HepG2 (cell line): Measurements from ENCODE around the gene CCL24. TPM values are rescaled to one million over a fixed set of nuclear protein-coding genes. Genes with fewer than 3 reads are reported as not detected.

Experiments used
- ATAC-seq: fragments of 200-7000 bp; cut with Tn5 transposase; 3 replicates; pipeline ENCODE4 v1.9.1; 2020; ENCODE audit warnings: mild to moderate bottlenecking, moderate library complexity
- Bru-seq: library from RNA; stranded (reverse); fragments of 400-500 nt; gene quantifications from one replicate; lab custom pipeline; 2021; lab: Mats Ljungman, UMichigan
- BruChase-seq, 2 experiments: library from RNA; stranded (reverse); fragments of 400-500 nt; gene quantifications; one replicate each; lab custom pipeline; 2021; lab: Mats Ljungman, UMichigan
- BruUV-seq: library from RNA; stranded (reverse); fragments of 400-500 nt; replicated peaks from 2 replicates; lab custom pipeline; 2021; lab: Mats Ljungman, UMichigan
- CTCF ChIA-PET: fragments of 300-600 bp; formaldehyde crosslinking; extraction: SDS; loops from one replicate; lab custom pipeline; 2021; ENCODE audit warnings: low total read pairs, inconsistent platforms, low intra/inter-chr PET ratio; lab: Yijun Ruan, JAX
- POLR2A ChIA-PET: fragments of 350-600 bp; sonication (Branson Sonifier 250); formaldehyde crosslinking; loops from one replicate; lab custom pipeline; 2020; ENCODE audit warnings: antibody characterized with exemption, inconsistent platforms; lab: Yijun Ruan, JAX
- DNase-seq: peaks from one replicate; pipeline ENCODE4 v3.0.0-alpha.2; 2015; ENCODE audit warnings: low spot score
- FAIRE-seq: peaks from 3 replicates; lab custom pipeline; 2011; peaks lifted over from hg19 to GRCh38; lab: Jason Lieb, UNC
- H2AFZ ChIP-seq: one replicate; pipeline ENCODE4 v1.6.1; 2011; ENCODE audit warnings: low read length, inconsistent platforms
- H3K27ac ChIP-seq: fragments of 300-600 bp; 3 replicates; pipeline ENCODE4 v1.8.0; 2011; ENCODE audit warnings: mixed run types, mild to moderate bottlenecking, mixed read lengths, low read length, inconsistent platforms; ENCODE audit not compliant: insufficient read depth; ENCODE audit errors: extremely low read length
- H3K27me3 ChIP-seq, 2 experiments: fragments of 200-600 bp in 1 of 2; 2 replicates in 1 of 2; 3 replicates in 1 of 2; pipeline versions ENCODE4 v1.6.0 to v1.8.0; 2011; ENCODE audit warnings: low read length in 2 of 2, mild to moderate bottlenecking in 2 of 2, moderate library complexity in 2 of 2, inconsistent platforms in 1 of 2; ENCODE audit not compliant: insufficient read depth in 2 of 2, control insufficient read depth in 1 of 2
- H3K36me3 ChIP-seq, 2 experiments: fragments of 200-600 bp in 1 of 2; replicated peaks in 1 of 2; 2 replicates in 1 of 2; 3 replicates in 1 of 2; pipeline versions ENCODE4 v1.5.1 to v1.8.0; 2011; ENCODE audit warnings: low read length in 2 of 2, inconsistent platforms in 1 of 2; ENCODE audit not compliant: insufficient read depth in 2 of 2, control insufficient read depth in 1 of 2
- H3K4me1 ChIP-seq: 2 replicates; pipeline ENCODE4 v1.5.1; 2012; ENCODE audit warnings: low read length, inconsistent platforms; ENCODE audit not compliant: insufficient read depth
- H3K4me2 ChIP-seq: 2 replicates; pipeline ENCODE4 v1.6.0; 2011; ENCODE audit warnings: low read depth, low read length, inconsistent platforms
- H3K4me3 ChIP-seq, 3 experiments: fragments of 200-600 bp in 1 of 3; sonication (generic), shearing (Covaris generic) in 1 of 3; replicated peaks in 1 of 3; 2 replicates each; pipeline ENCODE4 v1.5.1; 2011 to 2016; ENCODE audit warnings: low read length in 3 of 3, inconsistent platforms in 2 of 3, low read depth in 2 of 3, mild to moderate bottlenecking in 2 of 3, control low read depth in 1 of 3, mixed read lengths in 1 of 3; ENCODE audit not compliant: insufficient read depth in 1 of 3
- H3K79me2 ChIP-seq: one replicate; pipeline ENCODE4 v1.6.1; 2011; ENCODE audit warnings: low read length, inconsistent platforms; ENCODE audit not compliant: insufficient read depth
- H3K9ac ChIP-seq: 2 replicates; pipeline ENCODE4 v1.6.0; 2011; ENCODE audit warnings: mild to moderate bottlenecking, low read depth, low read length, inconsistent platforms; ENCODE audit not compliant: insufficient read depth
- H3K9me3 ChIP-seq: 2 replicates; pipeline ENCODE4 v1.5.1; 2012; ENCODE audit warnings: mild to moderate bottlenecking, low read length
- H4K20me1 ChIP-seq: 2 replicates; pipeline ENCODE4 v1.6.0; 2011; ENCODE audit warnings: inconsistent platforms, mild to moderate bottlenecking, low read length, moderate library complexity; ENCODE audit not compliant: insufficient read depth
- CBX1 ChIP-seq: IDR thresholded peaks from one replicate; pipeline ENCODE4 v1.6.1; 2016; ENCODE audit warnings: antibody characterized with exemption, low read depth
- MAFG ChIP-seq: sonication (generic); formaldehyde crosslinking; IDR thresholded peaks from 2 replicates; pipeline ENCODE4 v1.5.1; 2020; ENCODE audit warnings: mild to moderate bottlenecking, missing genetic modification reagents
- NR3C1 ChIP-seq: sonication (generic); formaldehyde crosslinking; IDR thresholded peaks from 2 replicates; pipeline ENCODE4 v1.4.0; 2020; ENCODE audit warnings: missing genetic modification reagents
- PHF21A ChIP-seq: sonication (generic); formaldehyde crosslinking; IDR thresholded peaks from 2 replicates; pipeline ENCODE4 v1.5.0; 2020; ENCODE audit warnings: mild to moderate bottlenecking, missing genetic modification reagents
- WIZ ChIP-seq: sonication (generic); formaldehyde crosslinking; IDR thresholded peaks from 2 replicates; pipeline ENCODE4 v1.5.1; 2020; ENCODE audit warnings: mild to moderate bottlenecking, missing genetic modification reagents
- ZNF17 ChIP-seq: sonication (generic); formaldehyde crosslinking; IDR thresholded peaks from 2 replicates; pipeline ENCODE4 v1.5.0; 2020; ENCODE audit warnings: mild to moderate bottlenecking, missing genetic modification reagents
- WGBS: methylation state at CpG from one replicate; pipeline ENCODE4 v1.1.6; 2017; ENCODE audit warnings: low lambda C conversion rate; 5-methylcytosine and 5-hydroxymethylcytosine counted together
- in situ Hi-C: cut with HindIII; loops from 2 replicates; pipeline ENCODE4 v1.10.0; 2017; ENCODE audit warnings: low pct_unique_long_range_greater_than_20kb; ENCODE audit not compliant: extremely low pct_ligation_motif_present
- intact Hi-C: fragments of 100-400 bp; cut with micrococcal nuclease; formaldehyde crosslinking; loops from one replicate; pipeline ENCODE4 v1.10.0; 2022; ENCODE audit not compliant: unreplicated experiment
- long read RNA-seq, 2 experiments: library from RNA in 1 of 2; library from polyadenylated mRNA in 1 of 2; stranded (forward) in 1 of 2; unstranded in 1 of 2; transcript quantifications; one replicate each; pipeline ENCODE4 v2.0.0, GENCODE V29; 2019 to 2022
- polyA minus RNA-seq, 3 experiments: library from RNA; depleted of rRNA, polyadenylated mRNA; stranded (reverse); fragments of >200 nt; gene quantifications; 2 replicates each; pipeline ENCODE4 v1.2.3, GENCODE V29; 2011; ENCODE audit warnings: low replicate concordance in 1 of 3
- polyA plus RNA-seq, 8 experiments: library from polyadenylated mRNA; depleted of rRNA in 3 of 8; stranded (reverse) in 7 of 8; unstranded in 1 of 8; fragments of >200 nt; fragmentation: Illumina TruSeq in 4 of 8; extraction: Trizol in 4 of 8; gene quantifications; 2 replicates each; pipeline versions ENCODE4 v1.2.1 to v1.2.3, GENCODE V29; 2011 to 2016; ENCODE audit warnings: low read depth in 4 of 8, missing spikeins in 1 of 8, mixed read lengths in 1 of 8; ENCODE audit not compliant: insufficient read depth in 1 of 8
- total RNA-seq, 5 experiments: library from RNA; depleted of rRNA; stranded (reverse); fragments of >200 nt; fragmentation: Illumina TruSeq; extraction: Trizol; gene quantifications; 2 replicates each; pipeline ENCODE4 v1.2.3, GENCODE V29; 2016; ENCODE audit warnings: low read depth in 1 of 5
- TF ChIP-seq, protein P1 (sequence below): sonication (generic); formaldehyde crosslinking; IDR thresholded peaks from 2 replicates; pipeline ENCODE4 v1.4.0; 2020; ENCODE audit warnings: missing genetic modification reagents
- TF ChIP-seq, protein P2 (sequence below): sonication (generic); formaldehyde crosslinking; IDR thresholded peaks from 2 replicates; pipeline ENCODE4 v1.5.1; 2020; ENCODE audit warnings: missing genetic modification reagents, mild to moderate bottlenecking, borderline replicate concordance
- TF ChIP-seq, protein P3 (sequence below): sonication (generic); formaldehyde crosslinking; IDR thresholded peaks from 2 replicates; pipeline ENCODE4 v1.5.0; 2020; ENCODE audit warnings: mild to moderate bottlenecking, missing genetic modification reagents, borderline replicate concordance

The CCL24 gene, protein sequence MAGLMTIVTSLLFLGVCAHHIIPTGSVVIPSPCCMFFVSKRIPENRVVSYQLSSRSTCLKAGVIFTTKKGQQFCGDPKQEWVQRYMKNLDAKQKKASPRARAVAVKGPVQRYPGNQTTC
- total RNA-seq (2016; rRNA removed; fragmentation: Illumina TruSeq; extraction: Trizol) = not detected in 2 replicates
- total RNA-seq (2016; cell fraction: cytosol; rRNA removed; fragmentation: Illumina TruSeq; extraction: Trizol; ENCODE audit: low read depth) = not detected in 2 replicates
- total RNA-seq (2016; cell fraction: insoluble cytoplasmic fraction; rRNA removed; fragmentation: Illumina TruSeq; extraction: Trizol) = not detected in 2 replicates
- not detected in 2 replicates for total RNA-seq (2016; cell fraction: membrane; rRNA removed; fragmentation: Illumina TruSeq; extraction: Trizol)
- total RNA-seq (2016; cell fraction: nucleus; rRNA removed; fragmentation: Illumina TruSeq; extraction: Trizol) = not detected in 2 replicates
- not detected in 2 replicates for polyA plus RNA-seq (2011; rRNA removed)
- polyA plus RNA-seq (2011; cell fraction: cytosol; rRNA removed) = not detected in 2 replicates
- polyA plus RNA-seq (2011; cell fraction: nucleus; rRNA removed) = not detected in 2 replicates
- polyA plus RNA-seq (2012) = not detected in 2 replicates
- polyA plus RNA-seq (2016; cell fraction: cytosol; fragmentation: Illumina TruSeq; extraction: Trizol; ENCODE audit: low read depth) = not detected in 2 replicates
- polyA plus RNA-seq (2016; cell fraction: insoluble cytoplasmic fraction; fragmentation: Illumina TruSeq; extraction: Trizol; ENCODE audit: low read depth) = not detected in 2 replicates
- polyA plus RNA-seq (2016; cell fraction: membrane; fragmentation: Illumina TruSeq; extraction: Trizol; ENCODE audit: low read depth) = not detected in 2 replicates
- not detected in 2 replicates for polyA plus RNA-seq (2016; cell fraction: nucleus; fragmentation: Illumina TruSeq; extraction: Trizol; ENCODE audit: insufficient read depth, low read depth)
- 0.42 TPM in 1 of 2 replicates, not detected in the other for polyA minus RNA-seq (2011; rRNA and poly(A)+ RNA removed; ENCODE audit: low replicate concordance)
- not detected in 2 replicates for polyA minus RNA-seq (2011; cell fraction: cytosol; rRNA and poly(A)+ RNA removed)
- not detected in 2 replicates for polyA minus RNA-seq (2011; cell fraction: nucleus; rRNA and poly(A)+ RNA removed)
- not detected for Bru-seq, nascent RNA
- BruChase-seq, experiment 1, labeled RNA remaining after a 6-hour chase = percentile 8 among the genes with signal in this experiment
- not detected for BruChase-seq, experiment 2, labeled RNA remaining after a 2-hour chase
- long read RNA-seq, experiment 1 = 0 reads
- long read RNA-seq, experiment 2 = 0 reads

DNA sequence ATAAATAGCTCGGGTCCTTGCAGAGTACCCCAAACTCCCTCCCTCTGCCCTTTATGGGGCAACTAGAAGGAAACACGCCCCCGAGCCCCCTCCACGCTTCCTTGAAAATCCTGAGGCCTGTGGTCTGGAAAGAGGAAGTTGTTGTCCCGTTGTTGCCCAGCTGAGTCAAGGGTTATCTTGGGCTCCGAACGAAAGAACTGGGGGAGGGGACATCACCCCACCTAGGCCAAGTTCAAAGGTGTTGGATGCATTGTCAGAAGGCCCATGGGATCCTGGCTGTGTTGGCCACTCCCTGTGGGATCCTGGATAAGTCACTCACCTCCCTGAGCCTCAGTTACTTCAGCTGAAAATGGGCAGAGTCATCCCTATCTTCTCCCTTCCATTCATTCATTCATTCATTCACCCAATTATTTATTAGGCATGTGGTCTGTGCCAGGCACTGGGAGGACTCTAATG, at the start of gene CCL24:
CCL24 (minus strand) TSS at position 26 of the 456 bp plus-strand sequence. CDS start 91 bp downstream, outside the sequence.
- POLR2A ChIA-PET = no interaction called here
- DNase-seq (no peak), ATAC-seq (no peak), FAIRE-seq (no peak)
- no peak within 1 kb of the TSS for H3K4me3 ChIP-seq
- in situ Hi-C loops = no loop called here
- no peaks in the 10 kb centered on the region for H3K9me3 ChIP-seq
- no peaks in the 10 kb centered on the region for H4K20me1 ChIP-seq
- no peak within 1 kb of the TSS for H3K9ac ChIP-seq
- H3K4me1 ChIP-seq = no peaks in the 10 kb centered on the region
- intact Hi-C loops = no loop called here
- H3K36me3 ChIP-seq = no peaks in the 10 kb centered on the region
- H3K79me2 ChIP-seq = no peaks in the 10 kb centered on the region
- CTCF ChIA-PET = no interaction called here
- BruUV-seq = no TSS peak
- no peak within 1 kb of the TSS for H3K27ac ChIP-seq
- no peak within 1 kb of the TSS for H3K4me2 ChIP-seq
- WGBS = no CpG with 5 or more reads among the region's 7 CpGs
- H2AFZ ChIP-seq = no peak within 1 kb of the TSS
- H3K27me3 ChIP-seq = peaks cover 0 to 12% of the 10 kb centered on the region in 2 experiments; a peak in 2 of 5 replicates
- TF ChIP-seq, protein P1, sequence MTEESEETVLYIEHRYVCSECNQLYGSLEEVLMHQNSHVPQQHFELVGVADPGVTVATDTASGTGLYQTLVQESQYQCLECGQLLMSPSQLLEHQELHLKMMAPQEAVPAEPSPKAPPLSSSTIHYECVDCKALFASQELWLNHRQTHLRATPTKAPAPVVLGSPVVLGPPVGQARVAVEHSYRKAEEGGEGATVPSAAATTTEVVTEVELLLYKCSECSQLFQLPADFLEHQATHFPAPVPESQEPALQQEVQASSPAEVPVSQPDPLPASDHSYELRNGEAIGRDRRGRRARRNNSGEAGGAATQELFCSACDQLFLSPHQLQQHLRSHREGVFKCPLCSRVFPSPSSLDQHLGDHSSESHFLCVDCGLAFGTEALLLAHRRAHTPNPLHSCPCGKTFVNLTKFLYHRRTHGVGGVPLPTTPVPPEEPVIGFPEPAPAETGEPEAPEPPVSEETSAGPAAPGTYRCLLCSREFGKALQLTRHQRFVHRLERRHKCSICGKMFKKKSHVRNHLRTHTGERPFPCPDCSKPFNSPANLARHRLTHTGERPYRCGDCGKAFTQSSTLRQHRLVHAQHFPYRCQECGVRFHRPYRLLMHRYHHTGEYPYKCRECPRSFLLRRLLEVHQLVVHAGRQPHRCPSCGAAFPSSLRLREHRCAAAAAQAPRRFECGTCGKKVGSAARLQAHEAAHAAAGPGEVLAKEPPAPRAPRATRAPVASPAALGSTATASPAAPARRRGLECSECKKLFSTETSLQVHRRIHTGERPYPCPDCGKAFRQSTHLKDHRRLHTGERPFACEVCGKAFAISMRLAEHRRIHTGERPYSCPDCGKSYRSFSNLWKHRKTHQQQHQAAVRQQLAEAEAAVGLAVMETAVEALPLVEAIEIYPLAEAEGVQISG (CRISPR knock-in tag) = no peak
- TF ChIP-seq, protein P2, sequence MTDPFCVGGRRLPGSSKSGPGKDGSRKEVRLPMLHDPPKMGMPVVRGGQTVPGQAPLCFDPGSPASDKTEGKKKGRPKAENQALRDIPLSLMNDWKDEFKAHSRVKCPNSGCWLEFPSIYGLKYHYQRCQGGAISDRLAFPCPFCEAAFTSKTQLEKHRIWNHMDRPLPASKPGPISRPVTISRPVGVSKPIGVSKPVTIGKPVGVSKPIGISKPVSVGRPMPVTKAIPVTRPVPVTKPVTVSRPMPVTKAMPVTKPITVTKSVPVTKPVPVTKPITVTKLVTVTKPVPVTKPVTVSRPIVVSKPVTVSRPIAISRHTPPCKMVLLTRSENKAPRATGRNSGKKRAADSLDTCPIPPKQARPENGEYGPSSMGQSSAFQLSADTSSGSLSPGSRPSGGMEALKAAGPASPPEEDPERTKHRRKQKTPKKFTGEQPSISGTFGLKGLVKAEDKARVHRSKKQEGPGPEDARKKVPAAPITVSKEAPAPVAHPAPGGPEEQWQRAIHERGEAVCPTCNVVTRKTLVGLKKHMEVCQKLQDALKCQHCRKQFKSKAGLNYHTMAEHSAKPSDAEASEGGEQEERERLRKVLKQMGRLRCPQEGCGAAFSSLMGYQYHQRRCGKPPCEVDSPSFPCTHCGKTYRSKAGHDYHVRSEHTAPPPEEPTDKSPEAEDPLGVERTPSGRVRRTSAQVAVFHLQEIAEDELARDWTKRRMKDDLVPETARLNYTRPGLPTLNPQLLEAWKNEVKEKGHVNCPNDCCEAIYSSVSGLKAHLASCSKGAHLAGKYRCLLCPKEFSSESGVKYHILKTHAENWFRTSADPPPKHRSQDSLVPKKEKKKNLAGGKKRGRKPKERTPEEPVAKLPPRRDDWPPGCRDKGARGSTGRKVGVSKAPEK (CRISPR knock-in tag) = no peak
- TF ChIP-seq NR3C1 (CRISPR knock-in tag) (no peak), PHF21A (CRISPR knock-in tag) (no peak), WIZ (CRISPR knock-in tag) (no peak), CBX1 (no peak), ZNF17 (CRISPR knock-in tag) (no peak), MAFG (CRISPR knock-in tag) (no peak)
- TF ChIP-seq, protein P3, sequence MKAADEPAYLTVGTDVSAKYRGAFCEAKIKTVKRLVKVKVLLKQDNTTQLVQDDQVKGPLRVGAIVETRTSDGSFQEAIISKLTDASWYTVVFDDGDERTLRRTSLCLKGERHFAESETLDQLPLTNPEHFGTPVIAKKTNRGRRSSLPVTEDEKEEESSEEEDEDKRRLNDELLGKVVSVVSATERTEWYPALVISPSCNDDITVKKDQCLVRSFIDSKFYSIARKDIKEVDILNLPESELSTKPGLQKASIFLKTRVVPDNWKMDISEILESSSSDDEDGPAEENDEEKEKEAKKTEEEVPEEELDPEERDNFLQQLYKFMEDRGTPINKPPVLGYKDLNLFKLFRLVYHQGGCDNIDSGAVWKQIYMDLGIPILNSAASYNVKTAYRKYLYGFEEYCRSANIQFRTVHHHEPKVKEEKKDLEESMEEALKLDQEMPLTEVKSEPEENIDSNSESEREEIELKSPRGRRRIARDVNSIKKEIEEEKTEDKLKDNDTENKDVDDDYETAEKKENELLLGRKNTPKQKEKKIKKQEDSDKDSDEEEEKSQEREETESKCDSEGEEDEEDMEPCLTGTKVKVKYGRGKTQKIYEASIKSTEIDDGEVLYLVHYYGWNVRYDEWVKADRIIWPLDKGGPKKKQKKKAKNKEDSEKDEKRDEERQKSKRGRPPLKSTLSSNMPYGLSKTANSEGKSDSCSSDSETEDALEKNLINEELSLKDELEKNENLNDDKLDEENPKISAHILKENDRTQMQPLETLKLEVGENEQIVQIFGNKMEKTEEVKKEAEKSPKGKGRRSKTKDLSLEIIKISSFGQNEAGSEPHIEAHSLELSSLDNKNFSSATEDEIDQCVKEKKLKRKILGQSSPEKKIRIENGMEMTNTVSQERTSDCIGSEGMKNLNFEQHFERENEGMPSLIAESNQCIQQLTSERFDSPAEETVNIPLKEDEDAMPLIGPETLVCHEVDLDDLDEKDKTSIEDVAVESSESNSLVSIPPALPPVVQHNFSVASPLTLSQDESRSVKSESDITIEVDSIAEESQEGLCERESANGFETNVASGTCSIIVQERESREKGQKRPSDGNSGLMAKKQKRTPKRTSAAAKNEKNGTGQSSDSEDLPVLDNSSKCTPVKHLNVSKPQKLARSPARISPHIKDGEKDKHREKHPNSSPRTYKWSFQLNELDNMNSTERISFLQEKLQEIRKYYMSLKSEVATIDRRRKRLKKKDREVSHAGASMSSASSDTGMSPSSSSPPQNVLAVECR (CRISPR knock-in tag) = no peak
